H1 (cell line): ENCODE data around the gene CAMK2D.

Source experiments
- CTCF ChIP-seq, 3 experiments: IDR thresholded peaks; 1 replicate in 2 of 3; 2 replicates in 1 of 3; pipeline versions ENCODE4 v1.5.1 to v1.6.1; 2011; ENCODE audit warnings: low read length in 3 of 3, mild to moderate bottlenecking in 3 of 3, inconsistent platforms in 2 of 3, low read depth in 1 of 3, moderate library complexity in 1 of 3; ENCODE audit not compliant: insufficient read depth in 1 of 3; ENCODE audit errors: control extremely low read depth in 1 of 3
- HDAC2 ChIP-seq, 2 experiments: fragments of 300-600 bp in 1 of 2; sonication (generic) in 1 of 2; IDR thresholded peaks; 2 replicates each; pipeline ENCODE4 v1.6.1; 2011 to 2012; ENCODE audit warnings: low read depth in 2 of 2, low read length in 2 of 2, mild to moderate bottlenecking in 2 of 2, moderate library complexity in 2 of 2, borderline replicate concordance in 1 of 2, inconsistent platforms in 1 of 2
- POLR2AphosphoS5 ChIP-seq: IDR thresholded peaks from 2 replicates; pipeline ENCODE4 v1.6.1; 2011; ENCODE audit warnings: low read depth, low read length
- RAD21 ChIP-seq, 2 experiments: IDR thresholded peaks in 1 of 2; conservative IDR thresholded peaks in 1 of 2; 2 replicates each; pipeline ENCODE4 v1.6.1; 2011; ENCODE audit warnings: low read depth in 2 of 2, low read length in 2 of 2, improper control_type of control experiment in 1 of 2, inconsistent platforms in 1 of 2, mild to moderate bottlenecking in 1 of 2, moderate library complexity in 1 of 2
- RXRA ChIP-seq: IDR thresholded peaks from 2 replicates; pipeline ENCODE4 v1.6.1; 2011; ENCODE audit warnings: low read depth, mild to moderate bottlenecking, low read length, moderate library complexity; ENCODE audit not compliant: insufficient read depth
- ZNF274 ChIP-seq: IDR thresholded peaks from 2 replicates; pipeline ENCODE4 v1.7.0; 2012; ENCODE audit warnings: low read length, borderline replicate concordance; ENCODE audit errors: extremely low read depth

GRCh38 chr4:113471146-113471860 lies 290.2 kb downstream of the CAMK2D start:
- no peak for TF ChIP-seq POLR2AphosphoS5
- no peak for TF ChIP-seq RXRA
- TF ChIP-seq RAD21 (IDR thresholded peaks at IDR 0.05 in 1 of 2, conservative IDR thresholded peaks at IDR 0.05 in 1 of 2; ENCODE audit: low read depth in 2 of 2, low read length in 2 of 2), result no peak
- TF ChIP-seq CTCF (IDR thresholded peaks at IDR 0.05; ENCODE audit: control extremely low read depth in 1 of 3, insufficient read depth in 1 of 3, low read depth in 1 of 3, low read length in 3 of 3), result no peak
- no peak for TF ChIP-seq ZNF274
- no peak for TF ChIP-seq HDAC2 (IDR thresholded peaks at IDR 0.05; ENCODE audit: borderline replicate concordance in 1 of 2, low read depth in 2 of 2, low read length in 2 of 2)
